HepG2 (cell line): Measurements from ENCODE around the gene SLX9. TPM values are rescaled to one million over a fixed set of nuclear protein-coding genes. Genes with fewer than 3 reads are reported as not detected.

Source experiments
- CEBPG ChIP-seq: IDR thresholded peaks from 2 replicates; pipeline ENCODE4 v1.6.1; 2016
- HES4 ChIP-seq: sonication (generic); formaldehyde crosslinking; IDR thresholded peaks from 2 replicates; pipeline ENCODE4 v1.9.0; 2021; ENCODE audit warnings: mild to moderate bottlenecking, missing genetic modification reagents, borderline replicate concordance
- MTA1 ChIP-seq: sonication (generic); formaldehyde crosslinking; IDR thresholded peaks from 2 replicates; pipeline ENCODE4 v1.4.0; 2020; ENCODE audit warnings: missing genetic modification reagents, mild to moderate bottlenecking, borderline replicate concordance
- PITX1 ChIP-seq: sonication (generic); formaldehyde crosslinking; IDR thresholded peaks from 2 replicates; pipeline ENCODE4 v1.5.1; 2020; ENCODE audit warnings: mild to moderate bottlenecking, missing genetic modification reagents
- ZNF326 ChIP-seq: sonication (generic); formaldehyde crosslinking; IDR thresholded peaks from 2 replicates; pipeline ENCODE4 v1.4.0; 2020; ENCODE audit warnings: missing genetic modification reagents, borderline replicate concordance
- ZNF331 ChIP-seq: sonication (generic); formaldehyde crosslinking; IDR thresholded peaks from 2 replicates; pipeline ENCODE4 v1.4.0; 2020; ENCODE audit warnings: missing genetic modification reagents
- ZNF337 ChIP-seq: sonication (generic); formaldehyde crosslinking; IDR thresholded peaks from 2 replicates; pipeline ENCODE4 v1.5.1; 2020; ENCODE audit warnings: missing genetic modification reagents, low read depth, mild to moderate bottlenecking, borderline replicate concordance
- ZNF547 ChIP-seq: sonication (generic); formaldehyde crosslinking; IDR thresholded peaks from 2 replicates; pipeline ENCODE4 v1.5.1; 2020; ENCODE audit warnings: mild to moderate bottlenecking, missing genetic modification reagents
- ZNF552 ChIP-seq: sonication (generic); formaldehyde crosslinking; IDR thresholded peaks from 2 replicates; pipeline ENCODE4 v1.9.0; 2022; ENCODE audit warnings: missing genetic modification reagents, mild to moderate bottlenecking, borderline replicate concordance
- ZNF720 ChIP-seq: sonication (generic); formaldehyde crosslinking; IDR thresholded peaks from 2 replicates; pipeline ENCODE4 v1.4.0; 2020; ENCODE audit warnings: missing genetic modification reagents
- ZSCAN30 ChIP-seq: sonication (generic); formaldehyde crosslinking; IDR thresholded peaks from 2 replicates; pipeline ENCODE4 v1.5.0; 2020; ENCODE audit warnings: mild to moderate bottlenecking, missing genetic modification reagents
- polyA plus RNA-seq, 8 experiments: library from polyadenylated mRNA; depleted of rRNA in 3 of 8; stranded (reverse) in 7 of 8; unstranded in 1 of 8; fragments of >200 nt; fragmentation: Illumina TruSeq in 4 of 8; extraction: Trizol in 4 of 8; gene quantifications; 2 replicates each; pipeline versions ENCODE4 v1.2.1 to v1.2.3, GENCODE V29; 2011 to 2016; ENCODE audit warnings: low read depth in 4 of 8, missing spikeins in 1 of 8, mixed read lengths in 1 of 8; ENCODE audit not compliant: insufficient read depth in 1 of 8
- total RNA-seq, 5 experiments: library from RNA; depleted of rRNA; stranded (reverse); fragments of >200 nt; fragmentation: Illumina TruSeq; extraction: Trizol; gene quantifications; 2 replicates each; pipeline ENCODE4 v1.2.3, GENCODE V29; 2016; ENCODE audit warnings: low read depth in 1 of 5
- TF ChIP-seq, protein P1 (sequence below): sonication (generic); formaldehyde crosslinking; IDR thresholded peaks from 2 replicates; pipeline ENCODE4 v1.5.0; 2020; ENCODE audit warnings: missing genetic modification reagents
- TF ChIP-seq, protein P2 (sequence below): sonication (generic); formaldehyde crosslinking; IDR thresholded peaks from 2 replicates; pipeline ENCODE4 v1.4.0; 2020; ENCODE audit warnings: missing genetic modification reagents, borderline replicate concordance
- TF ChIP-seq, protein P3 (sequence below): IDR thresholded peaks from 2 replicates; pipeline ENCODE4 v1.6.1; 2012; ENCODE audit warnings: inconsistent platforms
- TF ChIP-seq, protein P4 (sequence below): sonication (generic); formaldehyde crosslinking; IDR thresholded peaks from one replicate; pipeline ENCODE4 v1.5.1; 2020; ENCODE audit warnings: mild to moderate bottlenecking, missing genetic modification reagents; ENCODE audit errors: not compliant biosample characterization
- TF ChIP-seq, protein P5 (sequence below): sonication (generic); formaldehyde crosslinking; IDR thresholded peaks from 2 replicates; pipeline ENCODE4 v1.8.0; 2022; ENCODE audit warnings: mild to moderate bottlenecking, missing genetic modification reagents; ENCODE audit not compliant: insufficient replicate concordance

The SLX9 gene
- total and polyA plus RNA-seq, 2 of the 13 experiments (the other 11 are each of a cell fraction or from before 2014, with no cell fraction given): 21.0 to 47.1 TPM

DNA sequence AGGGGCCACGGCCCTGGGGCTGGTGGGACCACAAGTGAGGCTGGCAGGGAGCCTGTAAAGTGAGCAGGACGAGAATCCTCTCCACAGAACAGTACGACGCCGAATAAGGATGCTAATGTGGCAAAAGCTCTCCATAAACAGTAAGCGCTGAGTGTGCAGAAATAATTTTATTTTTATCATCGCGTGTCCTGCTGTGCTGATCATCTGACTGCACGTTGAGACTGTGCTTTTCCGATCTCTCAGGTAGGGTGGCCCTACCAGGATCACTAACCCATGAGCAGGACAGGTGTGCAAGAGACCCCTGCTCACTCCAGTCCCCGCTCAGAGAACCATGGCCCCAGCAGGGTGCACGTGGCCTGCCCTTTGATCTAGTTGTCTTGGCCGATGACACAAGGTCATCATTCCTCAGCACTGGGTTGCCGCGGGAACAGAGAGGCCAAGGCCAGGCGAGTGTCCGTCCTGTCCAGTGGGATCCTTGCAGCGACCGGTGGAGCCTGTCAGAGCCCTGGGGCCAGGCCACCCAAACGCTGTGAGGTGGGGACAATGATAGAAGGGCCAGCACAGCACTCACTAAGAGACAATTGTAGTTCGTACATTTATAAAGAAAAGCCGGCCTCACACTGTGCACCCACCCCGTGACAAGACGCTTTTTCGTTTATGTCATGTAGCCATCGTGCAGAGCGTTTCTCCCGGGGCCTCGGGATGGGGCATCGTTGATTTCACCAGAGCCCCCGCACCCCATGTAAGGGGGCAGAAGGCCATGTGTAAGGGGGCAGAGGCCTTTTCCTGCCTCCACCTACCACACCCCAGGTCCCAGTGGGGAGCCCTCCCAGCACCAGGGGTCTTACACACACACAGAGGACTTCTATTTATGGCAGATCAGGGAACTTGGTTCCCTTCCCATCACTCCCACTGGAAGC lies 81.9 kb downstream of the SLX9 start (continued):
- TF ChIP-seq, protein P1, sequence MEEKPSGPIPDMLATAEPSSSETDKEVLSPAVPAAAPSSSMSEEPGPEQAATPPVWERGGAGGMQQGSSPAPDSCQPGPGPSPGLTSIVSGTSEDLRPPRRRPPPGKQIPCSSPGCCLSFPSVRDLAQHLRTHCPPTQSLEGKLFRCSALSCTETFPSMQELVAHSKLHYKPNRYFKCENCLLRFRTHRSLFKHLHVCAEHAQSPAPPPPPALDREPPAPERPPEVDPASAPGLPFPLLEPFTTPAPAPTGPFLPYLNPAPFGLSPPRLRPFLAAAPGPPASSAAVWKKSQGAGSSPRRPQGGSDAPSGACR (CRISPR knock-in tag): no peak
- TF ChIP-seq ZNF547 (CRISPR knock-in tag) (no peak; the same call in 1 of the 2 replicates), ZNF331 (CRISPR knock-in tag) (0 out of 2 replicates have a peak, but pooled peaks have one; percentile 45), ZNF552 (CRISPR knock-in tag) (no peak), HES4 (no peak), ZSCAN30 (CRISPR knock-in tag) (no peak), PITX1 (CRISPR knock-in tag) (no peak), ZNF326 (no peak), ZNF337 (CRISPR knock-in tag) (no peak), MTA1 (CRISPR knock-in tag) (0 out of 2 replicates have a peak, but pooled peaks have one; percentile 39), CEBPG (CRISPR knock-in tag) (0 out of 2 replicates have a peak, but pooled peaks have one; percentile 29), ZNF720 (no peak)
- TF ChIP-seq, protein P2, sequence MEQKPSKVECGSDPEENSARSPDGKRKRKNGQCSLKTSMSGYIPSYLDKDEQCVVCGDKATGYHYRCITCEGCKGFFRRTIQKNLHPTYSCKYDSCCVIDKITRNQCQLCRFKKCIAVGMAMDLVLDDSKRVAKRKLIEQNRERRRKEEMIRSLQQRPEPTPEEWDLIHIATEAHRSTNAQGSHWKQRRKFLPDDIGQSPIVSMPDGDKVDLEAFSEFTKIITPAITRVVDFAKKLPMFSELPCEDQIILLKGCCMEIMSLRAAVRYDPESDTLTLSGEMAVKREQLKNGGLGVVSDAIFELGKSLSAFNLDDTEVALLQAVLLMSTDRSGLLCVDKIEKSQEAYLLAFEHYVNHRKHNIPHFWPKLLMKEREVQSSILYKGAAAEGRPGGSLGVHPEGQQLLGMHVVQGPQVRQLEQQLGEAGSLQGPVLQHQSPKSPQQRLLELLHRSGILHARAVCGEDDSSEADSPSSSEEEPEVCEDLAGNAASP (CRISPR knock-in tag): peak; percentile 56; the same call in 1 of the 2 replicates
- TF ChIP-seq, protein P3, sequence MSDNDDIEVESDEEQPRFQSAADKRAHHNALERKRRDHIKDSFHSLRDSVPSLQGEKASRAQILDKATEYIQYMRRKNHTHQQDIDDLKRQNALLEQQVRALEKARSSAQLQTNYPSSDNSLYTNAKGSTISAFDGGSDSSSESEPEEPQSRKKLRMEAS: peak; percentile 91
- TF ChIP-seq, protein P4, sequence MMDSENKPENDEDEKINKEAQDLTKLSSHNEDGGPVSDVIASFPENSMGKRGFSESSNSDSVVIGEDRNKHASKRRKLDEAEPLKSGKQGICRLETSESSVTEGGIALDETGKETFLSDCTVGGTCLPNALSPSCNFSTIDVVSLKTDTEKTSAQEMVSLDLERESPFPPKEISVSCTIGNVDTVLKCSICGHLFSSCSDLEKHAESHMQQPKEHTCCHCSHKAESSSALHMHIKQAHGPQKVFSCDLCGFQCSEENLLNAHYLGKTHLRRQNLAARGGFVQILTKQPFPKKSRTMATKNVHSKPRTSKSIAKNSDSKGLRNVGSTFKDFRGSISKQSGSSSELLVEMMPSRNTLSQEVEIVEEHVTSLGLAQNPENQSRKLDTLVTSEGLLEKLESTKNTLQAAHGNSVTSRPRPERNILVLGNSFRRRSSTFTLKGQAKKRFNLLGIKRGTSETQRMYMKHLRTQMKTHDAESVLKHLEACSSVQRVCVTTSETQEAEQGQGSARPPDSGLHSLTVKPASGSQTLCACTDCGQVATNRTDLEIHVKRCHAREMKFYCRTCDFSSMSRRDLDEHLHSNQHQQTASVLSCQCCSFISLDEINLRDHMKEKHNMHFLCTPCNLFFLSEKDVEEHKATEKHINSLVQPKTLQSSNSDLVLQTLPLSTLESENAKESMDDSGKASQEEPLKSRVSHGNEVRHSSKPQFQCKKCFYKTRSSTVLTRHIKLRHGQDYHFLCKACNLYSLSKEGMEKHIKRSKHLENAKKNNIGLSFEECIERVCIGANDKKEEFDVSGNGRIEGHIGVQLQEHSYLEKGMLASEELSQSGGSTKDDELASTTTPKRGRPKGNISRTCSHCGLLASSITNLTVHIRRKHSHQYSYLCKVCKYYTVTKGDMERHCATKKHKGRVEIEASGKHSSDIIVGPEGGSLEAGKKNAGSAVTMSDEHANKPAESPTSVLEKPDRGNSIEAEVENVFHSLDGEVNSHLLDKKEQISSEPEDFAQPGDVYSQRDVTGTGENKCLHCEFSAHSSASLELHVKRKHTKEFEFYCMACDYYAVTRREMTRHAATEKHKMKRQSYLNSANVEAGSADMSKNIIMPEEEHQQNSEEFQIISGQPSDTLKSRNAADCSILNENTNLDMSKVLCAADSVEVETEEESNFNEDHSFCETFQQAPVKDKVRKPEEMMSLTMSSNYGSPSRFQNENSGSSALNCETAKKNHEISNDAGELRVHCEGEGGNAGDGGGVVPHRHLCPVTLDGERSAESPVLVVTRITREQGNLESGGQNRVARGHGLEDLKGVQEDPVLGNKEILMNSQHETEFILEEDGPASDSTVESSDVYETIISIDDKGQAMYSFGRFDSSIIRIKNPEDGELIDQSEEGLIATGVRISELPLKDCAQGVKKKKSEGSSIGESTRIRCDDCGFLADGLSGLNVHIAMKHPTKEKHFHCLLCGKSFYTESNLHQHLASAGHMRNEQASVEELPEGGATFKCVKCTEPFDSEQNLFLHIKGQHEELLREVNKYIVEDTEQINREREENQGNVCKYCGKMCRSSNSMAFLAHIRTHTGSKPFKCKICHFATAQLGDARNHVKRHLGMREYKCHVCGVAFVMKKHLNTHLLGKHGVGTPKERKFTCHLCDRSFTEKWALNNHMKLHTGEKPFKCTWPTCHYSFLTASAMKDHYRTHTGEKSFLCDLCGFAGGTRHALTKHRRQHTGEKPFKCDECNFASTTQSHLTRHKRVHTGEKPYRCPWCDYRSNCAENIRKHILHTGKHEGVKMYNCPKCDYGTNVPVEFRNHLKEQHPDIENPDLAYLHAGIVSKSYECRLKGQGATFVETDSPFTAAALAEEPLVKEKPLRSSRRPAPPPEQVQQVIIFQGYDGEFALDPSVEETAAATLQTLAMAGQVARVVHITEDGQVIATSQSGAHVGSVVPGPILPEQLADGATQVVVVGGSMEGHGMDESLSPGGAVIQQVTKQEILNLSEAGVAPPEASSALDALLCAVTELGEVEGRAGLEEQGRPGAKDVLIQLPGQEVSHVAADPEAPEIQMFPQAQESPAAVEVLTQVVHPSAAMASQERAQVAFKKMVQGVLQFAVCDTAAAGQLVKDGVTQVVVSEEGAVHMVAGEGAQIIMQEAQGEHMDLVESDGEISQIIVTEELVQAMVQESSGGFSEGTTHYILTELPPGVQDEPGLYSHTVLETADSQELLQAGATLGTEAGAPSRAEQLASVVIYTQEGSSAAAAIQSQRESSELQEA (CRISPR knock-in tag): no peak
- TF ChIP-seq, protein P5, sequence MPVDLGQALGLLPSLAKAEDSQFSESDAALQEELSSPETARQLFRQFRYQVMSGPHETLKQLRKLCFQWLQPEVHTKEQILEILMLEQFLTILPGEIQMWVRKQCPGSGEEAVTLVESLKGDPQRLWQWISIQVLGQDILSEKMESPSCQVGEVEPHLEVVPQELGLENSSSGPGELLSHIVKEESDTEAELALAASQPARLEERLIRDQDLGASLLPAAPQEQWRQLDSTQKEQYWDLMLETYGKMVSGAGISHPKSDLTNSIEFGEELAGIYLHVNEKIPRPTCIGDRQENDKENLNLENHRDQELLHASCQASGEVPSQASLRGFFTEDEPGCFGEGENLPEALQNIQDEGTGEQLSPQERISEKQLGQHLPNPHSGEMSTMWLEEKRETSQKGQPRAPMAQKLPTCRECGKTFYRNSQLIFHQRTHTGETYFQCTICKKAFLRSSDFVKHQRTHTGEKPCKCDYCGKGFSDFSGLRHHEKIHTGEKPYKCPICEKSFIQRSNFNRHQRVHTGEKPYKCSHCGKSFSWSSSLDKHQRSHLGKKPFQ (CRISPR knock-in tag): no peak
